Testis (tissue), 2 donors: Measurements from ENCODE around the gene DLG2.

Experiments used
- POLR2A ChIP-seq: fragments of 450-650 bp; IDR thresholded peaks from one replicate; pipeline ENCODE4 v1.6.1; 2017; ENCODE audit warnings: antibody characterized with exemption, mild to moderate bottlenecking, moderate library complexity
- TF ChIP-seq, protein P1 (sequence below), 3 experiments: fragments of 450-650 bp in 2 of 3; fragments of 200-600 bp in 1 of 3; sonication (generic) in 1 of 3; IDR thresholded peaks; one replicate each; pipeline ENCODE4 v1.5.1; 2016 to 2019; ENCODE audit warnings: antibody characterized with exemption in 3 of 3, mild to moderate bottlenecking in 2 of 3, moderate library complexity in 1 of 3

GRCh38 chr11:83464160-83464944 is 2162.8 kb downstream of the DLG2 start:
- TF ChIP-seq, protein P1, sequence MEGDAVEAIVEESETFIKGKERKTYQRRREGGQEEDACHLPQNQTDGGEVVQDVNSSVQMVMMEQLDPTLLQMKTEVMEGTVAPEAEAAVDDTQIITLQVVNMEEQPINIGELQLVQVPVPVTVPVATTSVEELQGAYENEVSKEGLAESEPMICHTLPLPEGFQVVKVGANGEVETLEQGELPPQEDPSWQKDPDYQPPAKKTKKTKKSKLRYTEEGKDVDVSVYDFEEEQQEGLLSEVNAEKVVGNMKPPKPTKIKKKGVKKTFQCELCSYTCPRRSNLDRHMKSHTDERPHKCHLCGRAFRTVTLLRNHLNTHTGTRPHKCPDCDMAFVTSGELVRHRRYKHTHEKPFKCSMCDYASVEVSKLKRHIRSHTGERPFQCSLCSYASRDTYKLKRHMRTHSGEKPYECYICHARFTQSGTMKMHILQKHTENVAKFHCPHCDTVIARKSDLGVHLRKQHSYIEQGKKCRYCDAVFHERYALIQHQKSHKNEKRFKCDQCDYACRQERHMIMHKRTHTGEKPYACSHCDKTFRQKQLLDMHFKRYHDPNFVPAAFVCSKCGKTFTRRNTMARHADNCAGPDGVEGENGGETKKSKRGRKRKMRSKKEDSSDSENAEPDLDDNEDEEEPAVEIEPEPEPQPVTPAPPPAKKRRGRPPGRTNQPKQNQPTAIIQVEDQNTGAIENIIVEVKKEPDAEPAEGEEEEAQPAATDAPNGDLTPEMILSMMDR (IDR thresholded peaks at IDR 0.05), result no peak
- TF ChIP-seq POLR2A, result no peak
